HCT116 (cell line): Measurements from ENCODE around the gene SHISA6. TPM values are rescaled to one million over a fixed set of nuclear protein-coding genes. Genes with fewer than 3 reads are reported as not detected.

ENCODE experiments used
- ATAC-seq: fragments of 200-7000 bp; cut with Tn5 transposase; 2 replicates; pipeline ENCODE4 v1.9.1; 2020; ENCODE audit warnings: mild to moderate bottlenecking, moderate library complexity
- BruUV-seq: library from RNA; stranded (reverse); fragments of 400-500 nt; replicated peaks from 2 replicates; lab custom pipeline; 2021; lab: Mats Ljungman, UMichigan
- CTCF ChIA-PET: fragments of 300-600 bp; sonication (Branson Sonifier 250); formaldehyde crosslinking; loops from one replicate; lab custom pipeline; 2021; ENCODE audit warnings: antibody characterized with exemption; lab: Charles Lee
- POLR2A ChIA-PET: fragments of 300-600, 350-600 bp; sonication (Branson Sonifier 250); formaldehyde crosslinking; loops from one replicate; lab custom pipeline; 2021; ENCODE audit warnings: antibody characterized with exemption; lab: Charles Lee
- RAD21 ChIA-PET, 2 experiments: fragments of 300-600 bp; sonication (Branson Sonifier 250); formaldehyde crosslinking; loops; one replicate each; lab custom pipeline; 2023; ENCODE audit warnings: low total read pairs in 2 of 2; ENCODE audit not compliant: uncharacterized antibody in 2 of 2, unreplicated experiment in 2 of 2, low non-redundant PET in 1 of 2; lab: Charles Lee
- DNase-seq: peaks from one replicate; pipeline ENCODE4 v3.0.0-alpha.2; 2010; ENCODE audit warnings: low read depth, low spot score
- H2AFZ ChIP-seq: fragments of 200-600 bp; shearing (Covaris generic), sonication (generic); 2 replicates; pipeline ENCODE4 v1.6.1; 2017; ENCODE audit warnings: low read depth, mixed run types, mixed read lengths, antibody characterized with exemption, low read length; ENCODE audit not compliant: poor library complexity, severe bottlenecking
- H3K27ac ChIP-seq: 2 replicates; pipeline ENCODE4 v1.5.1; 2012; ENCODE audit warnings: low read depth, low read length
- H3K27me3 ChIP-seq: fragments of 200-600 bp; sonication (generic); 2 replicates; pipeline ENCODE4 v1.6.1; 2016; ENCODE audit warnings: mixed run types, low read length, mixed read lengths; ENCODE audit not compliant: insufficient read depth
- H3K36me3 ChIP-seq, 2 experiments: fragments of 200-500 bp in 1 of 2; fragments of 200-600 bp in 1 of 2; sonication (Bioruptor generic) in 1 of 2; sonication (generic) in 1 of 2; 2 replicates each; pipeline versions ENCODE4 v1.5.1 to v1.6.1; 2014 to 2016; ENCODE audit warnings: low read length in 2 of 2, inconsistent platforms in 1 of 2, mixed read lengths in 1 of 2, mixed run types in 1 of 2; ENCODE audit not compliant: insufficient read depth in 2 of 2, control insufficient read depth in 1 of 2
- H3K4me1 ChIP-seq, 2 experiments: fragments of 200-600 bp in 1 of 2; sonication (generic) in 1 of 2; 2 replicates each; pipeline versions ENCODE4 v1.5.1 to v1.6.1; 2012 to 2017; ENCODE audit warnings: low read length in 2 of 2, inconsistent platforms in 1 of 2, mild to moderate bottlenecking in 1 of 2, mixed read lengths in 1 of 2, mixed run types in 1 of 2, moderate library complexity in 1 of 2; ENCODE audit not compliant: insufficient read depth in 2 of 2, control insufficient read depth in 1 of 2
- H3K4me2 ChIP-seq: fragments of 200-600 bp; sonication (generic); 2 replicates; pipeline ENCODE4 v1.6.1; 2017; ENCODE audit warnings: mixed run types, low read length, mixed read lengths
- H3K4me3 ChIP-seq, 2 experiments: fragments of 200-600 bp in 1 of 2; sonication (generic) in 1 of 2; replicated peaks in 1 of 2; 2 replicates each; pipeline ENCODE4 v1.5.1; 2011 to 2016; ENCODE audit warnings: low read length in 2 of 2, control low read depth in 1 of 2, low read depth in 1 of 2, mild to moderate bottlenecking in 1 of 2, mixed read lengths in 1 of 2, mixed run types in 1 of 2
- H3K79me2 ChIP-seq: fragments of 200-600 bp; sonication (generic); 2 replicates; pipeline ENCODE4 v1.6.1; 2017; ENCODE audit warnings: mild to moderate bottlenecking, mixed run types, low read length, moderate library complexity, mixed read lengths; ENCODE audit not compliant: insufficient read depth
- H3K9ac ChIP-seq: fragments of 200-600 bp; sonication (generic); 2 replicates; pipeline ENCODE4 v1.6.1; 2016; ENCODE audit warnings: low read length, mixed read lengths
- H3K9me2 ChIP-seq: fragments of 200-600 bp; sonication (generic), shearing (Covaris generic); 2 replicates; pipeline ENCODE4 v1.6.1; 2017; ENCODE audit warnings: mixed run types, mild to moderate bottlenecking, moderate library complexity; ENCODE audit not compliant: insufficient read depth
- H3K9me3 ChIP-seq, 2 experiments: fragments of 200-500 bp in 1 of 2; fragments of 200-600 bp in 1 of 2; sonication (Bioruptor generic) in 1 of 2; sonication (generic) in 1 of 2; 2 replicates each; pipeline ENCODE4 v1.6.1; 2014 to 2017; ENCODE audit warnings: low read length in 2 of 2, mixed read lengths in 2 of 2, inconsistent platforms in 1 of 2, low read depth in 1 of 2, mild to moderate bottlenecking in 1 of 2, mixed run types in 1 of 2, moderate library complexity in 1 of 2; ENCODE audit not compliant: control insufficient read depth in 1 of 2, insufficient read depth in 1 of 2
- H4K20me1 ChIP-seq: fragments of 200-600 bp; sonication (generic), shearing (Covaris generic); 2 replicates; pipeline ENCODE4 v1.6.1; 2017; ENCODE audit warnings: mixed run types, mild to moderate bottlenecking, moderate library complexity; ENCODE audit not compliant: insufficient read depth
- CTCF ChIP-seq, 3 experiments: fragments of 200-600 bp in 1 of 3; sonication (generic) in 1 of 3; IDR thresholded peaks in 2 of 3; conservative IDR thresholded peaks in 1 of 3; 2 replicates each; pipeline ENCODE4 v1.5.1; 2012 to 2017; ENCODE audit warnings: low read depth in 2 of 3, low read length in 2 of 3, antibody characterized with exemption in 1 of 3, borderline replicate concordance in 1 of 3, control low read depth in 1 of 3, mild to moderate bottlenecking in 1 of 3, mixed read lengths in 1 of 3, mixed run types in 1 of 3, moderate library complexity in 1 of 3; ENCODE audit not compliant: insufficient read depth in 1 of 3
- EZH2 ChIP-seq: fragments of 200-600 bp; sonication (generic); IDR thresholded peaks from 2 replicates; pipeline ENCODE4 v1.6.1; 2017; ENCODE audit warnings: antibody characterized with exemption, mixed run types
- MAX ChIP-seq: IDR thresholded peaks from 2 replicates; pipeline ENCODE4 v1.6.1; 2012
- SP1 ChIP-seq: IDR thresholded peaks from 2 replicates; pipeline ENCODE4 v1.6.1; 2012; ENCODE audit warnings: low read depth
- ZBTB33 ChIP-seq: IDR thresholded peaks from 2 replicates; pipeline ENCODE4 v1.6.1; 2011; ENCODE audit warnings: mild to moderate bottlenecking, low read length, moderate library complexity; ENCODE audit not compliant: insufficient replicate concordance; ENCODE audit errors: extremely low read depth
- ZNF274 ChIP-seq: fragments of 200-500 bp; sonication (Bioruptor generic); IDR thresholded peaks from 2 replicates; pipeline ENCODE4 v1.6.1; 2014; ENCODE audit warnings: mild to moderate bottlenecking, low read depth, low read length, inconsistent platforms
- intact Hi-C: fragments of 100-400 bp; cut with micrococcal nuclease; formaldehyde crosslinking; loops from 2 replicates; pipeline ENCODE4 v1.10.0; 2022
- total RNA-seq: library from RNA; stranded (reverse); gene quantifications from one replicate; pipeline ENCODE4 v1.2.1, GENCODE V29; 2021; ENCODE audit not compliant: unreplicated experiment
- TF ChIP-seq, protein P1 (sequence below): IDR thresholded peaks from 2 replicates; pipeline ENCODE4 v1.6.1; 2012

SHISA6 gene
- total RNA-seq, 1 experiment from 2014 or later, result not detected

- Histone ChIP-seq H3K4me3 (no peak overlapping the region), H4K20me1 (no peaks in the 10 kb centered on the region), H3K4me1 (no peaks in the 10 kb centered on the region), H3K9me3 (no peaks in the 10 kb centered on the region), H3K27ac (no peak overlapping the region), H3K79me2 (no peaks in the 10 kb centered on the region), H3K4me2 (no peak overlapping the region), H2AFZ (no peak overlapping the region), H3K9ac (no peak overlapping the region), H3K9me2 (no peaks in the 10 kb centered on the region), H3K36me3 (no peaks in the 10 kb centered on the region), H3K27me3 (no peaks in the 10 kb centered on the region)
- no peak for TF ChIP-seq ZBTB33
- no peak for TF ChIP-seq EZH2
- no peak for TF ChIP-seq SP1
- TF ChIP-seq, protein P1, sequence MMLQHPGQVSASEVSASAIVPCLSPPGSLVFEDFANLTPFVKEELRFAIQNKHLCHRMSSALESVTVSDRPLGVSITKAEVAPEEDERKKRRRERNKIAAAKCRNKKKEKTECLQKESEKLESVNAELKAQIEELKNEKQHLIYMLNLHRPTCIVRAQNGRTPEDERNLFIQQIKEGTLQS, result no peak
- no peak for TF ChIP-seq CTCF (IDR thresholded peaks at IDR 0.05 in 2 of 3, conservative IDR thresholded peaks at IDR 0.05 in 1 of 3; ENCODE audit: borderline replicate concordance in 1 of 3, insufficient read depth in 1 of 3, low read depth in 2 of 3, low read length in 2 of 3)
- TF ChIP-seq MAX, result no peak
- TF ChIP-seq ZNF274, result no peak
- ATAC-seq (no peak), DNase-seq (no peak)
- RAD21 ChIA-PET, result no interaction called here
- CTCF ChIA-PET, result no interaction called here
- BruUV-seq, result no TSS peak
- POLR2A ChIA-PET, result no interaction called here
- intact Hi-C loops, result no loop called here
These were observed 367.4 kb downstream of the SHISA6 start for GRCh38 chr17:11608396-11608795.
